ENCODE data around the gene TOMM70. TPM values are rescaled to one million over a fixed set of nuclear protein-coding genes. Genes with fewer than 3 reads are reported as not detected.

Gene TOMM70
- total and polyA plus RNA-seq, 2 of the 13 experiments (the other 11 are each of a cell fraction or from before 2014, with no cell fraction given) = 27.0 to 77.2 TPM

GRCh38 chr3:100400780-100401673 is at the start of gene TOMM70, which contains the start of gene LNP1 (continued):
- 0 out of 2 replicates have a peak, but pooled peaks have one; percentile 65 for TF ChIP-seq MYNN (CRISPR knock-in tag; IDR thresholded peaks at IDR 0.05; ENCODE audit: low read depth)
- TF ChIP-seq, protein P1, sequence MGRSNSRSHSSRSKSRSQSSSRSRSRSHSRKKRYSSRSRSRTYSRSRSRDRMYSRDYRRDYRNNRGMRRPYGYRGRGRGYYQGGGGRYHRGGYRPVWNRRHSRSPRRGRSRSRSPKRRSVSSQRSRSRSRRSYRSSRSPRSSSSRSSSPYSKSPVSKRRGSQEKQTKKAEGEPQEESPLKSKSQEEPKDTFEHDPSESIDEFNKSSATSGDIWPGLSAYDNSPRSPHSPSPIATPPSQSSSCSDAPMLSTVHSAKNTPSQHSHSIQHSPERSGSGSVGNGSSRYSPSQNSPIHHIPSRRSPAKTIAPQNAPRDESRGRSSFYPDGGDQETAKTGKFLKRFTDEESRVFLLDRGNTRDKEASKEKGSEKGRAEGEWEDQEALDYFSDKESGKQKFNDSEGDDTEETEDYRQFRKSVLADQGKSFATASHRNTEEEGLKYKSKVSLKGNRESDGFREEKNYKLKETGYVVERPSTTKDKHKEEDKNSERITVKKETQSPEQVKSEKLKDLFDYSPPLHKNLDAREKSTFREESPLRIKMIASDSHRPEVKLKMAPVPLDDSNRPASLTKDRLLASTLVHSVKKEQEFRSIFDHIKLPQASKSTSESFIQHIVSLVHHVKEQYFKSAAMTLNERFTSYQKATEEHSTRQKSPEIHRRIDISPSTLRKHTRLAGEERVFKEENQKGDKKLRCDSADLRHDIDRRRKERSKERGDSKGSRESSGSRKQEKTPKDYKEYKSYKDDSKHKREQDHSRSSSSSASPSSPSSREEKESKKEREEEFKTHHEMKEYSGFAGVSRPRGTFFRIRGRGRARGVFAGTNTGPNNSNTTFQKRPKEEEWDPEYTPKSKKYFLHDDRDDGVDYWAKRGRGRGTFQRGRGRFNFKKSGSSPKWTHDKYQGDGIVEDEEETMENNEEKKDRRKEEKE (IDR thresholded peaks at IDR 0.05) = no peak
- no peak for TF ChIP-seq ZBTB37 (CRISPR knock-in tag; IDR thresholded peaks at IDR 0.05)
- peak; percentile 75 for TF ChIP-seq ATF1 (CRISPR knock-in tag; IDR thresholded peaks at IDR 0.05)
- no peak for TF ChIP-seq ZNF75D (CRISPR knock-in tag; IDR thresholded peaks at IDR 0.05; ENCODE audit: borderline replicate concordance)
- no peak for TF ChIP-seq MATR3 (CRISPR knock-in tag; IDR thresholded peaks at IDR 0.05)
- peak; percentile 38; the same call in 1 of the 2 replicates for TF ChIP-seq ATF7-NPFF (CRISPR knock-in tag; IDR thresholded peaks at IDR 0.05; ENCODE audit: low read depth)
- TF ChIP-seq ZNF607 (CRISPR knock-in tag; IDR thresholded peaks at IDR 0.05; ENCODE audit: borderline replicate concordance) = peak; percentile 85; the same call in 1 of the 2 replicates
- no peak; the same call in none of the 2 replicates for TF ChIP-seq RFXANK (CRISPR knock-in tag; IDR thresholded peaks at IDR 0.05)
- TF ChIP-seq HNF4A (CRISPR knock-in tag; IDR thresholded peaks at IDR 0.05) = peak; percentile 69
- no peak for TF ChIP-seq MTA3 (CRISPR knock-in tag; IDR thresholded peaks at IDR 0.05)
- 0 out of 2 replicates have a peak, but pooled peaks have one; percentile 44 for TF ChIP-seq ZNF276 (CRISPR knock-in tag; IDR thresholded peaks at IDR 0.05; ENCODE audit: low read depth)
- TF ChIP-seq ZNF879 (CRISPR knock-in tag; IDR thresholded peaks at IDR 0.05) = peak; percentile 38; the same call in 1 of the 2 replicates
- TF ChIP-seq ZNF724P (CRISPR knock-in tag; IDR thresholded peaks at IDR 0.05; ENCODE audit: borderline replicate concordance) = peak; percentile 25; the same call in 1 of the 2 replicates
- TF ChIP-seq, protein P2, sequence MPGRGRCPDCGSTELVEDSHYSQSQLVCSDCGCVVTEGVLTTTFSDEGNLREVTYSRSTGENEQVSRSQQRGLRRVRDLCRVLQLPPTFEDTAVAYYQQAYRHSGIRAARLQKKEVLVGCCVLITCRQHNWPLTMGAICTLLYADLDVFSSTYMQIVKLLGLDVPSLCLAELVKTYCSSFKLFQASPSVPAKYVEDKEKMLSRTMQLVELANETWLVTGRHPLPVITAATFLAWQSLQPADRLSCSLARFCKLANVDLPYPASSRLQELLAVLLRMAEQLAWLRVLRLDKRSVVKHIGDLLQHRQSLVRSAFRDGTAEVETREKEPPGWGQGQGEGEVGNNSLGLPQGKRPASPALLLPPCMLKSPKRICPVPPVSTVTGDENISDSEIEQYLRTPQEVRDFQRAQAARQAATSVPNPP (CRISPR knock-in tag; IDR thresholded peaks at IDR 0.05) = no peak
- TF ChIP-seq PBX2 (CRISPR knock-in tag; IDR thresholded peaks at IDR 0.05) = no peak
- peak; percentile 69 for TF ChIP-seq SRY (CRISPR knock-in tag; IDR thresholded peaks at IDR 0.05)
- TF ChIP-seq NCOA2 (CRISPR knock-in tag; IDR thresholded peaks at IDR 0.05) = peak; percentile 32
- peak; percentile 87; the same call in 1 of the 3 replicates for TF ChIP-seq MXI1 (IDR thresholded peaks at IDR 0.05; ENCODE audit: borderline replicate concordance, low read depth, low read length)
- no peak for TF ChIP-seq DPF2 (CRISPR knock-in tag; IDR thresholded peaks at IDR 0.05; ENCODE audit: borderline replicate concordance, low read depth)
